ENCODE results near the gene EHD1.
"Not testable (repeated sequence)": the region's sequence is repeated elsewhere in the genome, so short reads cannot be mapped to it uniquely, and the experiment has no call there.

EHD1 gene

GRCh38 chr11:64859542-64860414 is 18.6 kb downstream of the EHD1 start:
- no peak for DNase-seq (ENCODE audit: low read depth in 3 of 3, low spot score in 1 of 3)

- DNase-seq (ENCODE audit: low read depth in 3 of 3, low spot score in 1 of 3), result peak in 1 of 3 donors; percentile 44
Measured at GRCh38 chr11:64858467-64859263, 19.8 kb downstream of the EHD1 start.

GRCh38 chr11:64857485-64857884 is 20.9 kb downstream of the EHD1 start:
- no peak for DNase-seq (ENCODE audit: low read depth in 3 of 3, low spot score in 1 of 3)

GRCh38 chr11:64856382-64857227 is 21.8 kb downstream of the EHD1 start:
- no peak for DNase-seq (ENCODE audit: low read depth in 3 of 3, low spot score in 1 of 3)

- no peak for DNase-seq (ENCODE audit: low read depth in 3 of 3, low spot score in 1 of 3)
Measured at GRCh38 chr11:64855596-64856304, 22.7 kb downstream of the EHD1 start.

GRCh38 chr11:64854534-64855502 is 23.6 kb downstream of the EHD1 start:
- DNase-seq (ENCODE audit: low read depth in 3 of 3, low spot score in 1 of 3), result no peak

GRCh38 chr11:64854157-64854533 is 24.3 kb downstream of the EHD1 start:
- no peak for DNase-seq (ENCODE audit: low read depth in 3 of 3, low spot score in 1 of 3)

- DNase-seq (ENCODE audit: low read depth in 3 of 3, low spot score in 1 of 3), result no peak
Measured at GRCh38 chr11:64853709-64854108, 24.7 kb downstream of the EHD1 start.

GRCh38 chr11:64852804-64853509 is 25.5 kb downstream of the EHD1 start:
- no peak for DNase-seq (ENCODE audit: low read depth in 3 of 3, low spot score in 1 of 3)

- no peak for DNase-seq (ENCODE audit: low read depth in 3 of 3, low spot score in 1 of 3)
Measured at GRCh38 chr11:64851831-64852351, 26.5 kb downstream of the EHD1 start.

GRCh38 chr11:64850979-64851567 is 27.3 kb downstream of the EHD1 start:
- no peak for DNase-seq (ENCODE audit: low read depth in 3 of 3, low spot score in 1 of 3)

GRCh38 chr11:64849598-64850356 is 28.6 kb downstream of the EHD1 start:
- no peak for DNase-seq (ENCODE audit: low read depth in 3 of 3, low spot score in 1 of 3)

GRCh38 chr11:64848826-64849597 is 29.4 kb downstream of the EHD1 start:
- no peak for DNase-seq (ENCODE audit: low read depth in 3 of 3, low spot score in 1 of 3)

- DNase-seq (ENCODE audit: low read depth in 3 of 3, low spot score in 1 of 3), result no peak
Measured at GRCh38 chr11:64848214-64848825, 30.1 kb downstream of the EHD1 start.

GRCh38 chr11:64846998-64847666 is 31.3 kb downstream of the EHD1 start:
- DNase-seq (ENCODE audit: low read depth in 3 of 3, low spot score in 1 of 3), result peak; percentile 82 to 95 (median 83)

- DNase-seq (ENCODE audit: low read depth in 3 of 3, low spot score in 1 of 3), result not testable (repeated sequence)
Measured at GRCh38 chr11:64845776-64846129, 32.7 kb downstream of the EHD1 start.

All from stimulated activated CD4-positive, alpha-beta T cell treated with anti-CD3 and anti-CD28 coated beads, TNF-alpha, amount 100 ng/mL, for 1 hour (primary cell).